Liver (tissue), 9 donors: Measurements from ENCODE around the gene CFAP157. TPM values are rescaled to one million over a fixed set of nuclear protein-coding genes. Genes with fewer than 3 reads are reported as not detected.

Experiments
- DNase-seq: peaks from one replicate; pipeline ENCODE4 v3.0.0-alpha.2; 2017; ENCODE audit warnings: low spot score
- H3K27ac ChIP-seq, 2 donors: one replicate each; pipeline ENCODE4 v1.7.0; 2013; ENCODE audit warnings: inconsistent platforms in 2 of 2, low read length in 2 of 2, control low read depth in 1 of 2, low read depth in 1 of 2, mild to moderate bottlenecking in 1 of 2
- H3K27me3 ChIP-seq, 4 donors: one replicate each; pipeline versions ENCODE4 v1.6.1 to v1.7.0; 2013; ENCODE audit warnings: low read length in 3 of 4, inconsistent platforms in 1 of 4, mild to moderate bottlenecking in 1 of 4, moderate library complexity in 1 of 4; ENCODE audit not compliant: control insufficient read depth in 4 of 4, insufficient read depth in 4 of 4
- H3K36me3 ChIP-seq, 4 donors: one replicate each; pipeline versions ENCODE4 v1.6.1 to v1.7.0; 2013; ENCODE audit warnings: low read length in 3 of 4, mild to moderate bottlenecking in 3 of 4, low read depth in 1 of 4, moderate library complexity in 1 of 4; ENCODE audit not compliant: control insufficient read depth in 4 of 4, insufficient read depth in 3 of 4
- H3K4me1 ChIP-seq, 4 donors: one replicate each; pipeline versions ENCODE4 v1.6.1 to v1.7.0; 2013; ENCODE audit warnings: low read length in 3 of 4, mild to moderate bottlenecking in 3 of 4, moderate library complexity in 1 of 4; ENCODE audit not compliant: control insufficient read depth in 4 of 4, insufficient read depth in 4 of 4
- H3K4me3 ChIP-seq, 3 donors: one replicate each; pipeline versions ENCODE4 v1.6.1 to v1.7.0; 2013; ENCODE audit warnings: low read length in 3 of 3, control low read depth in 1 of 3, low read depth in 1 of 3, mild to moderate bottlenecking in 1 of 3
- H3K9ac ChIP-seq, 2 donors: one replicate each; pipeline ENCODE4 v1.7.0; 2013; ENCODE audit warnings: low read length in 2 of 2, mild to moderate bottlenecking in 2 of 2, moderate library complexity in 2 of 2, control low read depth in 1 of 2, low read depth in 1 of 2
- H3K9me3 ChIP-seq, 4 donors: one replicate each; pipeline versions ENCODE4 v1.6.1 to v1.7.0; 2013; ENCODE audit warnings: low read length in 3 of 4; ENCODE audit not compliant: control insufficient read depth in 4 of 4
- CTCF ChIP-seq: fragments of 150-350 bp; IDR thresholded peaks from 2 replicates; pipeline ENCODE4 v1.5.1; 2017; ENCODE audit warnings: improper control_type of control experiment, low read depth, low read length; ENCODE audit not compliant: missing input control
- EGR1 ChIP-seq, 2 donors: IDR thresholded peaks; 2 replicates each; pipeline ENCODE4 v1.6.1; 2016 to 2018; ENCODE audit warnings: antibody characterized with exemption in 2 of 2, low read depth in 2 of 2
- FOXA1 ChIP-seq: IDR thresholded peaks from 2 replicates; pipeline ENCODE4 v1.6.1; 2016; ENCODE audit warnings: antibody characterized with exemption
- FOXA2 ChIP-seq: IDR thresholded peaks from 2 replicates; pipeline ENCODE4 v1.6.1; 2016; ENCODE audit warnings: antibody characterized with exemption
- GABPA ChIP-seq, 2 donors: IDR thresholded peaks in 1 of 2; conservative IDR thresholded peaks in 1 of 2; 2 replicates each; pipeline ENCODE4 v1.6.1; 2016; ENCODE audit warnings: antibody characterized with exemption in 2 of 2, mild to moderate bottlenecking in 1 of 2, moderate library complexity in 1 of 2
- HNF4A ChIP-seq, 2 donors: conservative IDR thresholded peaks; 2 replicates each; pipeline ENCODE4 v1.6.1; 2016; ENCODE audit warnings: antibody characterized with exemption in 2 of 2, mild to moderate bottlenecking in 2 of 2
- HNF4G ChIP-seq: IDR thresholded peaks from 2 replicates; pipeline ENCODE4 v1.6.1; 2016; ENCODE audit warnings: antibody characterized with exemption
- JUND ChIP-seq, 2 donors: IDR thresholded peaks; 2 replicates each; pipeline ENCODE4 v1.6.1; 2016; ENCODE audit warnings: antibody characterized with exemption in 2 of 2
- MAX ChIP-seq: IDR thresholded peaks from 2 replicates; pipeline ENCODE4 v1.6.1; 2016; ENCODE audit warnings: antibody characterized with exemption
- NR2F2 ChIP-seq: IDR thresholded peaks from 2 replicates; pipeline ENCODE4 v1.6.1; 2016; ENCODE audit warnings: antibody characterized with exemption
- RAD21 ChIP-seq, 2 donors: IDR thresholded peaks; 2 replicates each; pipeline ENCODE4 v1.6.1; 2016; ENCODE audit warnings: antibody characterized with exemption in 2 of 2, mild to moderate bottlenecking in 2 of 2
- REST ChIP-seq: IDR thresholded peaks from 2 replicates; pipeline ENCODE4 v1.6.1; 2016; ENCODE audit warnings: antibody characterized with exemption, mild to moderate bottlenecking
- RXRA ChIP-seq, 2 donors: IDR thresholded peaks; 2 replicates each; pipeline ENCODE4 v1.6.1; 2017 to 2018; ENCODE audit warnings: antibody characterized with exemption in 2 of 2, mild to moderate bottlenecking in 1 of 2
- SP1 ChIP-seq: IDR thresholded peaks from 2 replicates; pipeline ENCODE4 v1.6.1; 2018; ENCODE audit warnings: antibody characterized with exemption, mild to moderate bottlenecking
- TAF1 ChIP-seq: conservative IDR thresholded peaks from 2 replicates; pipeline ENCODE4 v1.6.1; 2016; ENCODE audit warnings: antibody characterized with exemption, mild to moderate bottlenecking
- YY1 ChIP-seq: IDR thresholded peaks from 2 replicates; pipeline ENCODE4 v1.6.1; 2016; ENCODE audit warnings: antibody characterized with exemption, mild to moderate bottlenecking
- ZBTB33 ChIP-seq: IDR thresholded peaks from 2 replicates; pipeline ENCODE4 v1.6.1; 2016; ENCODE audit warnings: antibody characterized with exemption
- WGBS: extraction: QIAGEN DNeasy Blood & Tissue Kit; methylation state at CpG from one replicate; pipeline ENCODE4 v1.1.7; 2013; 5-methylcytosine and 5-hydroxymethylcytosine counted together
- polyA plus RNA-seq, 2 donors: library from polyadenylated mRNA; stranded (reverse) in 1 of 2; unstranded in 1 of 2; fragments of 200-250 nt in 1 of 2; fragments of >200 nt in 1 of 2; fragmentation: Nextera tagmentation in 1 of 2; extraction: Ambion mirVana in 1 of 2; gene quantifications; one replicate each; pipeline versions ENCODE4 v1.2.1 to v1.2.3, GENCODE V29; 2013 to 2015
- total RNA-seq, 2 donors: library from RNA; depleted of rRNA; stranded (reverse); fragments of >200 nt; gene quantifications; one replicate each; pipeline ENCODE4 v1.2.3, GENCODE V29; 2014
- TF ChIP-seq, protein P1 (sequence below): IDR thresholded peaks from 2 replicates; pipeline ENCODE4 v1.6.1; 2016; ENCODE audit warnings: antibody characterized with exemption
- donor health status: healthy.
- donor health status: healthy.
- donor health status: healthy.
- donor health status: healthy.
- donor health status: healthy.

The CFAP157 gene
- total and polyA plus RNA-seq, 4 donors: 0.07 to 0.22 TPM; not detected in 2

DNA sequence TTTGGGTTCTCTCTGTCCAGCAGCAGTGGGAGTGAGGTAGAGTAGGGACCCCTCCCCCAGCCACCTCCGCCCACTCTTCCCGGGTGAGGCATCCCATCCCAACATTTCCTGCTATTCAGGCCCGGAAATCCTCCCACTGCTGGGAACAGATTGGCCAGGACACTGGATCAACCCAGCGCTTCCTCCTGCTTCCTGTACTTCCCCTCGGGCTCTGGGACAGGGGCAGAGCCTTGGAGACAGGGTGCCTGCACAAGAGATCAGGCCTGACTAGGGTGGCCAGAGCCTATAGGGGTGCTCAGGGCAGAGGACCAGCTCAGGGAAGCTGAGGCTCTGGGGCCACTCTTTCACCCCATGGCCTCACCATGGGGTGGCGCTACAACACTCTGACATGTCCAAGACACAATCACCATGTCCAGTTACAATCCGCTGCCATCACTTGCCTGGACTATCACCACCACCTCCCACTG, 57.2 kb downstream of the CFAP157 start:
- TF ChIP-seq EGR1 (IDR thresholded peaks at IDR 0.05; ENCODE audit: low read depth in 2 of 2): peak; percentile 61 to 68
- TF ChIP-seq CTCF: peak; percentile 28
- TF ChIP-seq RXRA (IDR thresholded peaks at IDR 0.05): peak in 1 of 2 donors; percentile 26
- TF ChIP-seq, protein P1, sequence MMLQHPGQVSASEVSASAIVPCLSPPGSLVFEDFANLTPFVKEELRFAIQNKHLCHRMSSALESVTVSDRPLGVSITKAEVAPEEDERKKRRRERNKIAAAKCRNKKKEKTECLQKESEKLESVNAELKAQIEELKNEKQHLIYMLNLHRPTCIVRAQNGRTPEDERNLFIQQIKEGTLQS: no peak
- no peak for TF ChIP-seq ZBTB33
- TF ChIP-seq RAD21 (IDR thresholded peaks at IDR 0.05): peak; percentile 60 to 77
- TF ChIP-seq NR2F2: peak; percentile 97
- no peak for TF ChIP-seq JUND (IDR thresholded peaks at IDR 0.05)
- TF ChIP-seq GABPA (IDR thresholded peaks at IDR 0.05 in 1 of 2, conservative IDR thresholded peaks at IDR 0.05 in 1 of 2): no peak
- TF ChIP-seq REST: peak; percentile 22
- TF ChIP-seq MAX: peak; percentile 63
- TF ChIP-seq HNF4A (conservative IDR thresholded peaks at IDR 0.05): no peak
- peak; percentile 61 for TF ChIP-seq SP1
- TF ChIP-seq FOXA2: no peak
- no peak for TF ChIP-seq YY1
- TF ChIP-seq TAF1: no peak
- TF ChIP-seq HNF4G: no peak
- no peak for TF ChIP-seq FOXA1
- DNase-seq: no peak
- 37% methylated on average over 7 of the region's 7 CpGs for WGBS
- Histone ChIP-seq H3K4me3 (no peak overlapping the region), H3K4me1 (peaks cover 0 to 6% (median 2%) of the 10 kb centered on the region in 4 donors), H3K36me3 (no peaks in the 10 kb centered on the region), H3K9me3 (no peaks in the 10 kb centered on the region), H3K9ac (no peak overlapping the region), H3K27ac (peak overlapping the region in 1 of 2 donors; percentile 4), H3K27me3 (no peaks in the 10 kb centered on the region)
